NCI-H2107 treated with DMSO at 0.1 percent for 48 hours (cell line): Measurements from ENCODE around the gene CFAP157.

Experiments
- DNase-seq: peaks from one replicate; lab custom pipeline; 2025; ENCODE audit not compliant: unreplicated experiment; lab: John Stamatoyannopoulos, UW

The CFAP157 gene

GRCh38 chr9:127692071-127692470, 14.7 kb upstream of the CFAP157 start:
- DNase-seq: no peak

GRCh38 chr9:127693143-127693542, 13.6 kb upstream of the CFAP157 start:
- DNase-seq: no peak

GRCh38 chr9:127693697-127694096, 13.1 kb upstream of the CFAP157 start:
- DNase-seq: no peak

GRCh38 chr9:127694890-127695720, 11.7 kb upstream of the CFAP157 start:
- DNase-seq: no peak

- no peak for DNase-seq
Observed at GRCh38 chr9:127697575-127697974, 9.2 kb upstream of the CFAP157 start.

GRCh38 chr9:127698386-127698785, 8.4 kb upstream of the CFAP157 start:
- DNase-seq: no peak

- peak; percentile 40 for DNase-seq
Observed at GRCh38 chr9:127698985-127699670, 7.7 kb upstream of the CFAP157 start.

- DNase-seq: no peak
Observed at GRCh38 chr9:127700140-127700539, 6.6 kb upstream of the CFAP157 start.

GRCh38 chr9:127700594-127701255, 6.1 kb upstream of the CFAP157 start:
- no peak for DNase-seq

- no peak for DNase-seq
Observed at GRCh38 chr9:127703289-127703946, 3.4 kb upstream of the CFAP157 start.

- no peak for DNase-seq
Observed at GRCh38 chr9:127705577-127706379, 1.0 kb upstream of the CFAP157 start.

- DNase-seq: no peak
Observed at GRCh38 chr9:127707766-127708165, 978 bp downstream of the CFAP157 start.

GRCh38 chr9:127708952-127709587, 2.3 kb downstream of the CFAP157 start:
- DNase-seq: no peak

GRCh38 chr9:127710204-127710783, 3.5 kb downstream of the CFAP157 start:
- DNase-seq: no peak

- no peak for DNase-seq
Observed at GRCh38 chr9:127711226-127711701, 4.5 kb downstream of the CFAP157 start.

- DNase-seq: no peak
Observed at GRCh38 chr9:127711831-127712274, 5.1 kb downstream of the CFAP157 start.

- no peak for DNase-seq
Observed at GRCh38 chr9:127712371-127712770, 5.6 kb downstream of the CFAP157 start.

- no peak for DNase-seq
Observed at GRCh38 chr9:127712867-127713266, 6.1 kb downstream of the CFAP157 start.

- DNase-seq: no peak
Observed at GRCh38 chr9:127714020-127714750, 7.4 kb downstream of the CFAP157 start.
